ENCODE measurements around the gene TSEN54. TPM values are rescaled to one million over a fixed set of nuclear protein-coding genes. Genes with fewer than 3 reads are reported as not detected.

The TSEN54 gene
- total RNA-seq, 1 donor from 2014 or later, result 92.7 TPM

DNA sequence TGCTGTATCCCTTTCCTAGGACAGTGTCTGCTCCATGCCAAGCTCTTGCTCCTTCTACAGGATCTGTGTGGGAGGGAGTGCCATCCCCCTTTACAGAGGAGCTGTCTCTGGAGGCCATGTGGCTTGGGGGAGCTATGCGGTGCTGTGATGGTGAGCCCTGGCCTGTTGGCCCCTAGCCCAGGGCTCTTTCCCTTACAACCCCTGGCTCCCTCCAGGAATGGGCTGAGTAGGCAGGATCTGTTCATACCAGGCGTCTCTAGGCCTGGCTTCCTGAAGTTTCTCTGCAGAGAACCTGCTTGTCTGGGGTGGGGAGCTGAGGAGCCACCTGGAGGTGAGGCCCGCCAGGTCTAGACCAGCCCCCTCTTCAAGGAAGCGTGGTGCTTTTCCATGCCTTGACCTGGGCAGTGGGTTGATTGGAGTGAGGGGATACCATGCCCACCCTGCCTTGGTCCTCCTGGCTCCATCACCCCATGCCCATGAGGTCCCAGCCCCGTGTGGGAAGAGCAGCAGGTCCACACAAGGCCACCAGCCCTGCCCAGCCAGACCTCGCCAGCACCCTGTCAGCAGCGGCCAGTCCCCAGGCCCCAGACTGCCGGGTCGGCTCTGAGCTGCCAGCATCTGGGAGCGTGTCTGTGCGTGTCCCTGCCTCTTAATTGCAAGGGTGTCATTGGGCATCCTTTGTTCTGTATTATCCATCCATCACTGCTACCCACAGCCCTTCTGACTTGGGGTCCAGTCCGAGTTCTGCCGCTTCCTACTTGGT lies 23.8 kb downstream of the TSEN54 start:
- intact Hi-C loops (cut with DNase I), result no loop called here
- TF ChIP-seq, protein P1, sequence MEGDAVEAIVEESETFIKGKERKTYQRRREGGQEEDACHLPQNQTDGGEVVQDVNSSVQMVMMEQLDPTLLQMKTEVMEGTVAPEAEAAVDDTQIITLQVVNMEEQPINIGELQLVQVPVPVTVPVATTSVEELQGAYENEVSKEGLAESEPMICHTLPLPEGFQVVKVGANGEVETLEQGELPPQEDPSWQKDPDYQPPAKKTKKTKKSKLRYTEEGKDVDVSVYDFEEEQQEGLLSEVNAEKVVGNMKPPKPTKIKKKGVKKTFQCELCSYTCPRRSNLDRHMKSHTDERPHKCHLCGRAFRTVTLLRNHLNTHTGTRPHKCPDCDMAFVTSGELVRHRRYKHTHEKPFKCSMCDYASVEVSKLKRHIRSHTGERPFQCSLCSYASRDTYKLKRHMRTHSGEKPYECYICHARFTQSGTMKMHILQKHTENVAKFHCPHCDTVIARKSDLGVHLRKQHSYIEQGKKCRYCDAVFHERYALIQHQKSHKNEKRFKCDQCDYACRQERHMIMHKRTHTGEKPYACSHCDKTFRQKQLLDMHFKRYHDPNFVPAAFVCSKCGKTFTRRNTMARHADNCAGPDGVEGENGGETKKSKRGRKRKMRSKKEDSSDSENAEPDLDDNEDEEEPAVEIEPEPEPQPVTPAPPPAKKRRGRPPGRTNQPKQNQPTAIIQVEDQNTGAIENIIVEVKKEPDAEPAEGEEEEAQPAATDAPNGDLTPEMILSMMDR (IDR thresholded peaks at IDR 0.05), result no peak
- H3K4me1 ChIP-seq, result no peaks in the 10 kb centered on the region

DNA sequence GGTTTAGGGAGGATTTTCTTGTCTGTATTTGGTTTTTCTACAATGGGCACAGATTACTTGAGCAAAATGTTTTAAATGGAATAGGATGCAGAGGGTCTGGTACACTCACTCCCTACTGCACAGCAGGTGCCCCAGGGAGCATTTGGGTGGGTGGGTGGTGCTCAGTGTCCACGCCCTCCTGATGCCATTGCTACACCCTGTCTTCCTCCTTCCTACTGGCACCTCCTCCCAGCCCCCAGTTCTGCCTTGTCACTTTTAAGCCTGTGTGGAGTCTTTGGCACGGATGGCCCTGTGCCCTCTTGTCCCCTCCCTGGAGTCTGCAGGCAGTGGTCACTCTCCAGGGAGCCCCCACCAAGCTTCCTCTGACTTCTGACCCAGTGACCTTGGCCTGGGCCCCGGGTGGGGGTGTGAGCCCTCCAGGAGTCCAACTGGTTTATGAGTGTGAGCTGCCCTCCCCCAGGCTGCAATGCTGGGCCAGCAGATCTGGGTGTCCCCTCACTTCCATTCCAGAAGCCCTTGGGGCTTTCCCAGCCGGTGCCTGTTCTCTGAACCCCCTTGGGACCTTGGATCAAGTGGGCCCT lies 24.7 kb downstream of the TSEN54 start:
- TF ChIP-seq, protein P1 (IDR thresholded peaks at IDR 0.05), result no peak
- no peaks in the 10 kb centered on the region for H3K4me1 ChIP-seq
- no peak overlapping the region for H3K4me3 ChIP-seq
- DNase-seq (ENCODE audit: low spot score in 2 of 2), result no peak
- H3K9me3 ChIP-seq, result no peaks in the 10 kb centered on the region
- H3K27me3 ChIP-seq, result no peaks in the 10 kb centered on the region
- H3K36me3 ChIP-seq, result no peaks in the 10 kb centered on the region
- intact Hi-C loops (cut with DNase I), result no loop called here
- H3K27ac ChIP-seq, result no peak overlapping the region

More for the DNA sequence above, 23.8 kb downstream of the TSEN54 start:
- no peak for DNase-seq (ENCODE audit: low spot score in 2 of 2)
- no peaks in the 10 kb centered on the region for H3K27me3 ChIP-seq
- no peak overlapping the region for H3K27ac ChIP-seq
- no peaks in the 10 kb centered on the region for H3K36me3 ChIP-seq
- no peaks in the 10 kb centered on the region for H3K9me3 ChIP-seq
- H3K4me3 ChIP-seq, result no peak overlapping the region

DNA sequence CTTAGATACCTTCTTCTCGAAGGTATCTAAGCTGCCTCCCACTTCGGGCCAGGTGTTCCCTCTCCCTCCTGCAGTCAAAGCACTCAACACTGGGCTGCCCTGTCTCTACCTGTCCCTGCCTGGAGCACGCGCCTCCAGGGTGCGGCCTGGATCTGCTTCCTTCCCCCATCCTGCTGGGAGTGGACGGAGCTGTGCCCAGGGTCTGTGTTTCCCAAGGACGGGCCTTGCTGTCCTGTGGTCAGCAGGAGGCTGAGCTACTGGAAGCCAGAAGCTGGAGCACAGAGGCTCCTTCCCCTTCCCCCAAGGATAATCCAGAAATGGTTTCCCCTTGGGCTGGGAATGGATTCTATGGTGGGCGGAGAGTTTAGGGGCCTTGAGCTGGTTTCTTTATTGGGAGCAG lies 25.9 kb downstream of the TSEN54 start:
- Histone ChIP-seq H3K4me1 (no peaks in the 10 kb centered on the region), H3K27me3 (no peaks in the 10 kb centered on the region), H3K27ac (no peak overlapping the region), H3K9me3 (no peaks in the 10 kb centered on the region), H3K36me3 (no peaks in the 10 kb centered on the region), H3K4me3 (no peak overlapping the region)
- DNase-seq (ENCODE audit: low spot score in 2 of 2), result no peak
- TF ChIP-seq, protein P1 (IDR thresholded peaks at IDR 0.05), result no peak
- intact Hi-C loops (cut with DNase I), result no loop called here

DNA sequence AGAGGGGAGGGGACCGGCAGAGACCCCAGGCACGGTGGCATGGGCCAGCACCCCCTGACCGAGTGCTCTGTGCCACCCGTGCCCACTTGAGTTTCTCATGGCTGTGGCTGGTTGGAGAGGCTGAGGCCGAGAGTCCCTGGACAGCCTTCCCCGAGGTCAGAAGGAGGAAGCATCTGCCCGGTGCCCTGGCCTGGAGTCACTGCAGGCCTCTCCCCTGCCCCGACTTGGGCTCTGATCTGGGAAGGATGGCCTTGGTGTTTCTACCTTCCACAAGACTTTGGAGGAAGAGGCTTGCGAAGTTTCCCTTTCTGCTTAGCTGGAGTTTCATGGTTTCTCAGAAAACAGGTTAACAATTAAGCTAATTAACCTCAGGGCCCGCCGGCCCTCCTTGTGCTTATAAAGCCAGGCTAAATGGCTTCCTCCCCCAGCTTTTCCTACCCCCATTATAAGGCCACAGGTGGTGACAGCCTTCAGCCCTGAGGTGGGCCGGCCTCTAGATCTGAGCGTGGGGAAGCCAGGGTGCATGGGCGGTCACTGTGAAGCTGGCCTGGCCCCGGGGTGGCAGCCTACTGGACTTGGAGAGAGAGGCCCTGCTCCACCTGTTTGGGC lies 26.5 kb downstream of the TSEN54 start:
- Histone ChIP-seq H3K4me3 (no peak overlapping the region), H3K9me3 (no peaks in the 10 kb centered on the region), H3K4me1 (no peaks in the 10 kb centered on the region), H3K36me3 (no peaks in the 10 kb centered on the region), H3K27me3 (no peaks in the 10 kb centered on the region), H3K27ac (no peak overlapping the region)
- DNase-seq (ENCODE audit: low spot score in 2 of 2), result no peak
- TF ChIP-seq, protein P1 (IDR thresholded peaks at IDR 0.05), result no peak
- intact Hi-C loops (cut with DNase I), result no loop called here

DNA sequence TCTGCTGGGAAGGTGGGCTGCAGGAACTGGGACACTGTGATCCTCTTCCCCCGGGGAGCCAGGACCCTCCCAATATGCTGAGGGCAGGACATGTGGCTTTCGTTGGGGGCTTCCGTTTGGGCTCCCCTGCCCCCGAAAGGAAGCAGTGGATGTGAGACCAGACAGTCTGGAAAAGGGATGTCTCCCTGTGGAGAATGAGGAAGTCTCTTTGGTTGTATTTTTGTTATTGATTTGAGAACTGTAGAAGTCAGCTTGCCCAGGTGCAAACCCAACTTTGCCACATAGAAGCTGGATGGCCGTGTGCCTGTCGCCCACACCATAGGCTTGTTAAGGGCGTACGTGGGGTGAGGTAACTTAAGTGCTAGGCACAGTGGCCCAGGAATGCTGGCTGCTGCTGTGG lies 27.9 kb downstream of the TSEN54 start:
- no peaks in the 10 kb centered on the region for H3K36me3 ChIP-seq
- TF ChIP-seq, protein P1 (IDR thresholded peaks at IDR 0.05), result no peak
- H3K4me1 ChIP-seq, result no peaks in the 10 kb centered on the region
- H3K4me3 ChIP-seq, result no peak overlapping the region
- no peak overlapping the region for H3K27ac ChIP-seq
- H3K27me3 ChIP-seq, result no peaks in the 10 kb centered on the region
- intact Hi-C loops (cut with DNase I), result no loop called here
- no peaks in the 10 kb centered on the region for H3K9me3 ChIP-seq
- no peak for DNase-seq (ENCODE audit: low spot score in 2 of 2)

Measured in ascending aorta (tissue), 2 donors.